ENCODE measurements around the gene HHATL. TPM values are rescaled to one million over a fixed set of nuclear protein-coding genes. Genes with fewer than 3 reads are reported as not detected.

HHATL gene
- total RNA-seq, 1 experiment from 2014 or later, result not detected

DNA sequence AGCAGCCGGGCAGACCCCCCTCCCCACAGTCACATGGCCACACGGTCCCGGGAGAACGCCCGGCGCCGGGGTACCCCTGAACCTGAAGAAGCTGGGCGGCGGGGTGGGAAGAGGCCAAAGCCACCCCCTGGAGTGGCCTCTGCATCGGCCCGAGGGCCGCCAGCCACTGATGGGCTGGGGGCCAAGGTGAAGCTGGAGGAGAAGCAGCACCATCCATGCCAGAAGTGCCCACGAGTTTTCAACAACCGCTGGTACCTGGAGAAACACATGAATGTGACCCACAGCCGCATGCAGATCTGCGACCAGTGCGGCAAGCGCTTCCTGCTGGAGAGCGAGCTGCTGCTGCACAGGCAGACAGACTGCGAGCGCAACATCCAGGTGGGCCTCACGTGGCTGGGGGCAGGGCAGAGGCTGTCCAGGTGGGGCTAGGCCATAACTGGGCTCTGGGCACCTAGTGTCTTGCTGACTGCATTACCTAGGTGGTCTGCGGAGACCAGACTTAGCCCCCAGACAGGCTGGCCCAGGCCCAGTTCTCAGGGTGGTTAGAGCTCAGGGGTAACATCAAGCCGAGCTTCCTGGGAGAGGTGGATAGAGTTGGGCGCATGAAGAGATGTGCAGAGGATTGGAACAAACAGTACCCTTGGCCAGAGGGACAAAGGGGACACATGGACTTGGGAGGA is 43.0 kb downstream of the HHATL start:
- DNase-seq (ENCODE audit: low read depth, low spot score) (no peak), ATAC-seq (0 out of 2 replicates have a peak, but pooled peaks have one; percentile 18)
- in situ Hi-C loops (cut with HindIII; ENCODE audit: low pct_unique_long_range_greater_than_20kb, low sequenced_read_pairs) (no loop called here), intact Hi-C loops (cut with micrococcal nuclease; ENCODE audit: unreplicated experiment) (no loop called here)
- no peaks in the 10 kb centered on the region for H3K36me3 ChIP-seq (ENCODE audit: control insufficient read depth, insufficient read depth, low read length)
- no peaks in the 10 kb centered on the region for H3K9me3 ChIP-seq (ENCODE audit: control insufficient read depth, insufficient read depth, low read depth, low read length)
- POLR2A ChIA-PET, result interaction anchor here (0.7 kb wide), 1 partner anchor 60 kb away, joined by 5 read pairs; no protein-coding TSS in a partner anchor
- CTCF ChIA-PET, result no interaction called here
- H3K27me3 ChIP-seq (ENCODE audit: control insufficient read depth, insufficient read depth, low read length), result no peaks in the 10 kb centered on the region
- no peak overlapping the region for H3K4me3 ChIP-seq (ENCODE audit: low read depth in 2 of 2, low read length in 2 of 2)
- TF ChIP-seq SIN3A (IDR thresholded peaks at IDR 0.05; ENCODE audit: borderline replicate concordance, insufficient read depth, low read depth, low read length), result no peak
- TF ChIP-seq POLR2AphosphoS5 (IDR thresholded peaks at IDR 0.05; ENCODE audit: low read depth, low read length), result no peak
- TF ChIP-seq, protein P1, sequence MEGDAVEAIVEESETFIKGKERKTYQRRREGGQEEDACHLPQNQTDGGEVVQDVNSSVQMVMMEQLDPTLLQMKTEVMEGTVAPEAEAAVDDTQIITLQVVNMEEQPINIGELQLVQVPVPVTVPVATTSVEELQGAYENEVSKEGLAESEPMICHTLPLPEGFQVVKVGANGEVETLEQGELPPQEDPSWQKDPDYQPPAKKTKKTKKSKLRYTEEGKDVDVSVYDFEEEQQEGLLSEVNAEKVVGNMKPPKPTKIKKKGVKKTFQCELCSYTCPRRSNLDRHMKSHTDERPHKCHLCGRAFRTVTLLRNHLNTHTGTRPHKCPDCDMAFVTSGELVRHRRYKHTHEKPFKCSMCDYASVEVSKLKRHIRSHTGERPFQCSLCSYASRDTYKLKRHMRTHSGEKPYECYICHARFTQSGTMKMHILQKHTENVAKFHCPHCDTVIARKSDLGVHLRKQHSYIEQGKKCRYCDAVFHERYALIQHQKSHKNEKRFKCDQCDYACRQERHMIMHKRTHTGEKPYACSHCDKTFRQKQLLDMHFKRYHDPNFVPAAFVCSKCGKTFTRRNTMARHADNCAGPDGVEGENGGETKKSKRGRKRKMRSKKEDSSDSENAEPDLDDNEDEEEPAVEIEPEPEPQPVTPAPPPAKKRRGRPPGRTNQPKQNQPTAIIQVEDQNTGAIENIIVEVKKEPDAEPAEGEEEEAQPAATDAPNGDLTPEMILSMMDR (IDR thresholded peaks at IDR 0.05), result no peak
- TF ChIP-seq TCF7L2 (IDR thresholded peaks at IDR 0.05; ENCODE audit: low read depth, low read length), result no peak
- TF ChIP-seq, protein P2, sequence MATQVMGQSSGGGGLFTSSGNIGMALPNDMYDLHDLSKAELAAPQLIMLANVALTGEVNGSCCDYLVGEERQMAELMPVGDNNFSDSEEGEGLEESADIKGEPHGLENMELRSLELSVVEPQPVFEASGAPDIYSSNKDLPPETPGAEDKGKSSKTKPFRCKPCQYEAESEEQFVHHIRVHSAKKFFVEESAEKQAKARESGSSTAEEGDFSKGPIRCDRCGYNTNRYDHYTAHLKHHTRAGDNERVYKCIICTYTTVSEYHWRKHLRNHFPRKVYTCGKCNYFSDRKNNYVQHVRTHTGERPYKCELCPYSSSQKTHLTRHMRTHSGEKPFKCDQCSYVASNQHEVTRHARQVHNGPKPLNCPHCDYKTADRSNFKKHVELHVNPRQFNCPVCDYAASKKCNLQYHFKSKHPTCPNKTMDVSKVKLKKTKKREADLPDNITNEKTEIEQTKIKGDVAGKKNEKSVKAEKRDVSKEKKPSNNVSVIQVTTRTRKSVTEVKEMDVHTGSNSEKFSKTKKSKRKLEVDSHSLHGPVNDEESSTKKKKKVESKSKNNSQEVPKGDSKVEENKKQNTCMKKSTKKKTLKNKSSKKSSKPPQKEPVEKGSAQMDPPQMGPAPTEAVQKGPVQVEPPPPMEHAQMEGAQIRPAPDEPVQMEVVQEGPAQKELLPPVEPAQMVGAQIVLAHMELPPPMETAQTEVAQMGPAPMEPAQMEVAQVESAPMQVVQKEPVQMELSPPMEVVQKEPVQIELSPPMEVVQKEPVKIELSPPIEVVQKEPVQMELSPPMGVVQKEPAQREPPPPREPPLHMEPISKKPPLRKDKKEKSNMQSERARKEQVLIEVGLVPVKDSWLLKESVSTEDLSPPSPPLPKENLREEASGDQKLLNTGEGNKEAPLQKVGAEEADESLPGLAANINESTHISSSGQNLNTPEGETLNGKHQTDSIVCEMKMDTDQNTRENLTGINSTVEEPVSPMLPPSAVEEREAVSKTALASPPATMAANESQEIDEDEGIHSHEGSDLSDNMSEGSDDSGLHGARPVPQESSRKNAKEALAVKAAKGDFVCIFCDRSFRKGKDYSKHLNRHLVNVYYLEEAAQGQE (IDR thresholded peaks at IDR 0.05; ENCODE audit: insufficient read depth in 1 of 2, low read depth in 2 of 2, low read length in 1 of 2), result no peak
- BruUV-seq (replicated peaks), result no TSS peak
- no peaks in the 10 kb centered on the region for H3K4me1 ChIP-seq (ENCODE audit: control insufficient read depth, insufficient read depth, low read length)
- H3K27ac ChIP-seq (ENCODE audit: low read length), result no peak overlapping the region

DNA sequence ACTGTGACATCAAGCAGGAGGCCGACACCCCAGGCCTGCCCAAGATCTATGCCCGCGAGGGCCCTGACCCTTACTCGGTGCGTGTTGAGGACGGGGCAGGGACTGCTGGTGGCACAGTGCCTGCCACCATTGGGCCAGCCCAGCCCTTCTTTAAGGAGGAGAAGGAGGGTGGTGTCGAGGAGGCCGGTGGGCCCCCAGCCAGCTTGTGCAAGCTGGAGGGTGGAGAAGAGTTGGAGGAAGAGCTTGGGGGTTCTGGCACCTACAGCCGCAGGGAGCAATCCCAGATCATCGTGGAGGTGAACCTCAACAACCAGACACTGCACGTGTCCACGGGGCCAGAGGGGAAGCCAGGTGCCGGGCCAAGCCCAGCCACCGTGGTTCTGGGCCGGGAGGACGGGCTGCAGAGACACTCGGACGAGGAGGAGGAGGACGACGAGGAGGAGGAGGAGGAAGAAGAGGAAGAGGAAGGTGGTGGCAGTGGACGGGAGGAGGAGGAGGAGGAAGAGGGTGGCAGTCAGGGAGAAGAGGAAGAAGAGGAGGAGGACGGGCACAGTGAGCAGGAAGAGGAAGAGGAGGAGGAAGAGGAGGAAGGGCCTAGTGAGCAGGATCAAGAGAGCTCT is 43.7 kb downstream of the HHATL start:
- Histone ChIP-seq H3K27me3 (ENCODE audit: control insufficient read depth, insufficient read depth, low read length) (no peaks in the 10 kb centered on the region), H3K4me3 (ENCODE audit: low read depth in 2 of 2, low read length in 2 of 2) (no peak overlapping the region), H3K9me3 (ENCODE audit: control insufficient read depth, insufficient read depth, low read depth, low read length) (no peaks in the 10 kb centered on the region), H3K4me1 (ENCODE audit: control insufficient read depth, insufficient read depth, low read length) (no peaks in the 10 kb centered on the region; the same call in 1 of the 2 replicates), H3K36me3 (ENCODE audit: control insufficient read depth, insufficient read depth, low read length) (no peaks in the 10 kb centered on the region), H3K27ac (ENCODE audit: low read length) (no peak overlapping the region)
- CTCF ChIA-PET, result no interaction called here
- no TSS peak for BruUV-seq (replicated peaks)
- POLR2A ChIA-PET, result no interaction called here
- ATAC-seq, result no peak
- intact Hi-C loops (cut with micrococcal nuclease; ENCODE audit: unreplicated experiment), result no loop called here
- no peak for DNase-seq (ENCODE audit: low read depth, low spot score)
- TF ChIP-seq, protein P2 (IDR thresholded peaks at IDR 0.05; ENCODE audit: insufficient read depth in 1 of 2, low read depth in 2 of 2, low read length in 1 of 2), result no peak
- TF ChIP-seq SIN3A (IDR thresholded peaks at IDR 0.05; ENCODE audit: borderline replicate concordance, insufficient read depth, low read depth, low read length), result no peak
- TF ChIP-seq, protein P1 (IDR thresholded peaks at IDR 0.05), result no peak
- no peak for TF ChIP-seq POLR2AphosphoS5 (IDR thresholded peaks at IDR 0.05; ENCODE audit: low read depth, low read length)
- no peak for TF ChIP-seq TCF7L2 (IDR thresholded peaks at IDR 0.05; ENCODE audit: low read depth, low read length)
- in situ Hi-C loops (cut with HindIII; ENCODE audit: low pct_unique_long_range_greater_than_20kb, low sequenced_read_pairs), result no loop called here

All from Panc1 (cell line).